GM19025 (cell line): ENCODE data around the gene PLLP.
A peak's percentile ranks its signal among the peaks of the same experiment; 100 is the strongest.

Experiments used
- ATAC-seq: cut with Tn5 transposase; IDR thresholded peaks from one replicate; pipeline ENCODE4 v1.9.1; 2021; ENCODE audit warnings: mild to moderate bottlenecking, low read depth, moderate library complexity; ENCODE audit not compliant: unreplicated experiment

Gene PLLP

GRCh38 chr16:57258226-57258909 is 26.1 kb downstream of the PLLP start:
- ATAC-seq, result no peak

DNA sequence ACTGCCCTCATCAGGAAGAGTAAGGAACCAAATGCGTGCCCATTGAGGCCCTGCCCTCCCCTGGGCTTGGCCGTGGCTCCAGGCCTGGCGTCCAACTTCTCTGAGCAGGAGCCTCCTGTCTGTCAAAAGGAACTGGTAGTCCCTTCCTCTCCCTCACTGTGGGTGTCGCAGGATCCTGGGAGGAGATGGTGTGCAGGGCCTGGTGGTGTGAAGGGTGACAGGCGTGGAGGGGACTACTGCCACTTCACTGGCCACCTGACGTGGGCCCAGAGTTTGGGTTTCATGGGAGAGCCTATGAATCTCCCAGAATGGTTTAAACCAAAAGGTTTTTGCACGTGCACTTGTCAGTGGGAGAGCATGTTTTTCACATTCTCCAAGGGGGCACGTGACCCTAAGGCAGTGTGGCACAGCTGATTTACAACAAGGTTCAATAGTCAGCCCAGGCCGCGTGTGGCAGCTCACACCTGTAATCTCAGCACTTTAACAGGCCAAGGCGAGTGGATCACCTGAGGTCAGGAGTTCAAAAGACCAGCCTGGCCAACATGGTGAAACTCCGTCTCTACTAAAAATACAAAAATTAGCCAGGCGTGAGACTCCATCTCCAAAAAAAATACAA is 26.9 kb downstream of the PLLP start:
- ATAC-seq, result no peak

DNA sequence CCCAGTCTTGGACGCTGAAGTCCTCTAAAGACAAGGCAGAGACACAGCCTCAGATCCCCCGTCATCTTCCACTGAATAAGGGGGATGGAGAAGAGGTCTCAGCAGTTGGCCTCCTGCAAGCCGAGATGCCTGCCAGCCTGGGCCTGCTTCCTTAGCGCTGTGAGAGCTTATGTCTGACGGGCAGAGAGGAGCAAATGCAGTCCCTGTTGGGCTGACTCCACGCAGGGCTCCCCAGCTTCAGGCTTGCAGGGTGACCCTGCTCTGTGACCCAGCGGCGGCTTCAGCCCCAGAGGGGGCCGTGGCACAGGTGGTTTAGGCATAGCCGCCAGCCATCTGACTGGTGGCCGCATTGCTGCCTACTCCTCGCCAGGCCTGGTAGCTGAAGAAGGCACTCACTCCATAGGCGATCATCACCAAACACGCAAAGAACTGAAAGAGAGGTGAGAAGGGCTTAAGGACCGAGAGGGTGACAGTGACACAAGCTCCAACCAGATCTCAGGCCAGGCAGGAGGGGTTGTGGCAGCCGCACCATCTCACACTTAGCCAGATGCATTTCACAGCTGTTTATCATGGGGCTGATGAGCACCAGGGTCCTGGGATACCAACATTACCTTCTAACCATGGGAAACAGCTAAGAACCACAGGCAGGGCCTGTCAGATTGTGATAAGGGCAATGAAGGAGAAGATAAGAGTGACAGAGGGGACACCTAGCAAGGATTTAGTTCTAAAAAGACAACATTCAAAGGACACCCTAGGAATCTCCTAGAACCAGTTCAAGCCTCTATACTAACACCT is 27.7 kb downstream of the PLLP start:
- no peak for ATAC-seq

DNA sequence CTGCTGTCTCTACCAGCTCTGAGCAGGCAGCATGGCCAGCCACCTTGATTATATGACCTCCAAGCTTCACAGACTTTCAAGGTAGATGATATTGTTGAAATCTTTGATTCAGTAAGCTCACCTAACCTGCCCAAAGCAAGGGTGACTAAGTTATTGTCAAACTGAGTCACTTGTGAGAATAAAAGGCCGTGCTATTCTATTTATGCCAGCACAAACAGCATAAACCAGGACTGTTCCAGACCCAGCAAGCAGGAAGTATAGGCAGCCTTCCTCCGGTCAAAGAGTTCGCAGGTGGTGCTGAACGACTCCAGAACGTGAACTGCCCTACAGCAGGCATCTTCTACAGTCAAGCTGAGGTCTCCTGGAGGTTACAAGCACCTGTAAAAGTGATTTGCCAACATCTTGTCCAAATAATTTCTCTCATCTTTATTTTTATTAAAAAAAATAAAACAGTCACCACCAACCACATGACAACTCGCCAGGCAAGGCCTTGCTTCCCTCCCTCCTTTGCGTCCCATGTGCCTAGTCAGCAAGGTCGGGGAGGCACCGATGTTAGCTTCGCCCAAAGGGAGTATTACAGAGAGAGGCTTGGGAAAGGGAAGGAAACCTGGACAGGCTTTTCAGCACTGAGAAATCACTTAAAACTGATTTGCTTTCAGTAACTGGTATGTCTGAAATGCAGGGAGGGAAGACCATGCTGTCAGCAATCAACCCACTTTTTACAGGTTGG is 28.6 kb downstream of the PLLP start:
- no peak for ATAC-seq

DNA sequence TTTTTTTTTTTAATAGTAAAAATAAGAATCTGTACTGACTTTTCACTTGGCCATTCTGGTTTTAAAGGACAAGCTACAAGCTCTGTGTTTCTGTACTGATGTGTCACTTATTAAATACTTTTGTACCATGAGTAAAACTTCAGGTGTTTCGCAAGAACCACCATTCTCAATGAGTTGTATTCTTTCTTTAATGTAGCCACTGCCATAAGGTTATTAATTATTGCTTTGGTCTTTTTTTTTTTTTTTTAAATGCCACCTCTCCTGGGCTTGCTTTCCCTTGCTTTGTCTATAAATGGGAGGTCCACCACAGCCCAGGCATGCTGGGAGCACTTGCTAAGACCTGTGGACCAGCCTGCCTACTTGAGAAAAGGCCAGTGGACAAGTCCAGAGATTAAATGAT is 31.0 kb downstream of the PLLP start:
- no peak for ATAC-seq

- ATAC-seq, result no peak
Observed at GRCh38 chr16:57252148-57252721, 32.2 kb downstream of the PLLP start.

DNA sequence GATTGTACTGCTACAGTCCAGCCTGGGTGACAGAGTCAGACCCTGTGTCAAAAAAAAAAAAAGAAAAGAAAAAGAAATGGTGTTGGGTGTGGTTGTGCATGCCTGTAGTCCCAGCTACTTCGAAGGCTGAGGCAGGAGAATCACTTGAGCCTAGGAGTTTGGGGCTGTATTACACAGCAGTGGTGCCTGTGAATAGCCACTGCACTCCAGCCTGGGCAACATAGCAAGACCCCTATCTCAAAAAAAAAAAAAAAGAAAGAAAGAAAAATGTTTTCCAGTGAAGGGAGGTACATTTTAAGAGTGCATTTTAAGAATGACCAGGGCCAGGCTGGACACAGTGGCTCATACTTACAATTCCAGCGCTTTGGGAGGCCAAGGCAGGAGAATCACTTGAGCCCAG is 33.1 kb downstream of the PLLP start:
- no peak for ATAC-seq

DNA sequence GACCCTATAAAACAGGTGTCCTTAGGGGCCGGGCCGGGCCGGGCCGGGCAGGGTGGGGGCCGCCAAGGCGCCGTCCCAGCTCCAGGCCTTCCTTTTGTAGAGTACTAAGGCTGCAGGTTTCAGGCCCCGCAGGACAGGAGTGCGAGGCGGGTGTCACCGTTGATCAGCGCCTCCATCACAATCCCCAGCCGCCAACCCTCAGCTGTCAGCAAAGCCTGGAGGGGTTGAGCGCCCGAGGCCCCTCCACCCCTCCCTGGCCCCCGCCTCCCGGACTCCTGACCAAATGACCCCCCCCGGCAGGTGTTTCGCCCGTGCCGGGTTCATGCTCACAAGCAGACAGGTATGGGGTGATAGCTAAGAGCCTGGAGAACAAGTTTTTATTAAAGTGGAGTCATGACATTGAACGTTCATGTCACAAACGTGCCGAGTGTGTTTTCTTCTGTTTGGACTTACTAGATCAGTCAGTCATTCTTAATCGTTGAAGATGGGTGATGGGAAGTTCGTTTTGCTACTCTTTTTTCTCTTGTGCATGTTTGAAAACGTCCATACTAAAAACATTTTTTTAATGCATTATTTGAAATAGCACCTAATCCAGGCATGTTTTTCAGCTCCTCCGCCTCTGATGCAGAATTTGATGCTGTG is 38.9 kb downstream of the PLLP start:
- ATAC-seq, result no peak

DNA sequence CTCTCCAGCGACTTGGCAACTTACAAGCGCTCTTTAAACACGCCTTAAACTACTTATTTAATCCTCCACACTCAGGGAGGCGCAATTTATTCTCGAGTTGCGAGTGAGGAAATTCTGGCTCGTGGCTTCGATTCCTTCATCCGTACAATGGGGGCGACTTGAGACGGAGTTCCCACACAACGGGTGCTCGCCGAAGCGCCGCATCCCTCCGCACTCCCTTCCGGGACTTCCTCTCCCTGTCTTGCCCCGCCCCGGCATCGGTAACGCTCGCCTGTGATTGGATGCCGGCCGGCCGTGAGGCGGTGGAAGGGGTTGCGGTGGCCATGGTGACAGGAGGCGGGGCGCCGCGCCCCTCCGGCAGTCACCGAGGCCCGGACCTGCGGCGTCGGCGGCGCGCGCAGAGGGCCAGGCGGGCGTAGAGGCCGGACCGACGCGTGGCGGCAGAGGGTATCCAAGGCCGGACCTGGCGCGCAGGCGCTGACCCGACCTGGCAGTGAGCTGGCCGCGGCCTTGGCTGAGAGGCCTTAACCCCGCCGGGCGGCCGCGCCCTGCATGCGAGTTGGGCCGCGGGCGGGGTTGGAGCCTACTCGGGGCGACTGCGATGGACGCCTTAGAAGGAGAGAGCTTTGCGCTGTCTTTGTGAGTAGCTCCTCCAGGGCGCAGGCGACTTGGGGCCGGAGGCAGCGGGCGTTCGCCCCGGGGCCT is 39.6 kb downstream of the PLLP start, which contains the start of gene ARL2BP:
ARL2BP (plus strand) TSS at position 493 of the 705 bp plus-strand sequence; CDS start at position 602, 109 bp downstream.
- ATAC-seq, result peak; percentile 93

GRCh38 chr16:57244463-57244766 is 40.1 kb downstream of the PLLP start:
- peak; percentile 12 for ATAC-seq

GRCh38 chr16:57242650-57243049 is 41.8 kb downstream of the PLLP start:
- ATAC-seq, result no peak

- ATAC-seq, result no peak
Observed at GRCh38 chr16:57240851-57241250, 43.6 kb downstream of the PLLP start.

GRCh38 chr16:57239107-57239506 is 45.4 kb downstream of the PLLP start:
- no peak for ATAC-seq

DNA sequence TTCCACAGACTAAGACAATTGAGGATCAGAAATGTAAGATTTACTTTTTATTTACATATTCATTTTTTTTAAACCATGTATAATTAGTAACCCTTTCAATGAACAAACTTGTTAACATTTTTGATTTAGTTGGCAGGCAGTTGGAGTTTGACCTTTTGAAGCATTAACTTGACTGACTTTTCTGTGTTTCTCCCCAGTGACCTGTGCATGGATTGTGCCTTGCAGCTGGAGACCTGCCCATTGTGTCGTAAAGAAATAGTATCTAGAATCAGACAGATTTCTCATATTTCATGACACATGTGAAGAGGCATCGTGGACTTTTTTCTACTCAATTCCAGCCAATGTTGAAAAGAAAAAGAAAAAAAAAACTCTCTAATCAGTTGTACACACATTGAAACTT is 45.8 kb downstream of the PLLP start:
- no peak for ATAC-seq

DNA sequence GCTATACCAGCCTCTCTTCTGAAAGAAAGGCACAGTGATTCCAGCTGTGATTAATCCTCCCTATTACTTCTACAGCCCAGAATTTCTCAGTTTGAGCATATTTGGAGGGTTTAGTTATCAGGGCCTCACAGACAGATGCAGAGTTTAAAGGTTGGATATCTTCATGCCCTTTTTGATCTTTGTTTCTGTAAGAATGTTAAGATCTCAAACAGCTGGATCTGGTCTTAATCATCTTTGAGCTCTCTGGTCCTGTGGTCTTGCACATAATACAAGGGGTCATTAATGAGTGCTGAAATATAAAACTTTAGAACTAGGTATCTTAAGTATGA is 48.5 kb downstream of the PLLP start:
- no peak for ATAC-seq

DNA sequence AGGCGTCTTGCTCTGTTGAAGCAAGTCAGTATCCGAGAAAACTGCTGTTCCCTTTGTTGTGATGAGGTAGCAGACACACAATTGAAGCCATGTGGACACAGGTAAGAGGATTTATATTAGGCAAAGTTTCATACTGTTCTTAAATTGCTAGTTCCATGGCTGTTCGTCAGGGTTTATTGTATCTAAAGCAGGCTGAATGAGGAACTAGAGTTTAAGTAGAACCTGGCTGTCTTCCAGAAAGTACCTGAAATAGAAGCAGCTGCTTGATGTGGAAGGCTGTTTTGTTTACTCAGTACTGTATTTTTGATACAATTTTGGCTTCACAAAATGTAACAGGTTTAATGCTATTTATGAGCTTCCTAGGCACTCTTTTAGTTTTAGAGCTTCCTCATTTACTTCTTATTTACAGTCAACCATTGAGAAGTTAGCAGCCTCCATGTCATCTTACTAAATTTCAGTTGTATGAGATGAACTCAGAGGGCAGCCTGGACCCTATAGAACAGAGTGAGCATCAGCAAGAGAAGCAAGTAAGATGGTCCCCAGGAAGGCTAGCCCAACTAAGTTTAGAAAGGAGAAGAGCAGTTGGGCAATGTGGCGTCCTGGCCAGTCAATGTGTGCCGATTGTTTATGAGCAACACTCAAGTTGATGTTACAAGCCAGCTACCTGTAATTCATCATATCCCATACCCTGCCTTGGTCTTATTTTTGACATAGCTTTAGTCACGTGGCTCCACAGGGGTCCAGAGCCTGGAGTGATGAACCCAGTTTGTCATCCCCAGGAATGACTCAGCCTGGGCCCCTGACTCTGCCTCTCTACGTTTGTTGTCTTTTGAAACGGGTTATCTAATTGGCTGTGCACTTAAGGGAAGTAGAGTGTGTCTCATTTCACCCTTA is 49.1 kb downstream of the PLLP start:
- ATAC-seq, result no peak

- no peak for ATAC-seq
Observed at GRCh38 chr16:57234707-57235092, 49.8 kb downstream of the PLLP start.

DNA sequence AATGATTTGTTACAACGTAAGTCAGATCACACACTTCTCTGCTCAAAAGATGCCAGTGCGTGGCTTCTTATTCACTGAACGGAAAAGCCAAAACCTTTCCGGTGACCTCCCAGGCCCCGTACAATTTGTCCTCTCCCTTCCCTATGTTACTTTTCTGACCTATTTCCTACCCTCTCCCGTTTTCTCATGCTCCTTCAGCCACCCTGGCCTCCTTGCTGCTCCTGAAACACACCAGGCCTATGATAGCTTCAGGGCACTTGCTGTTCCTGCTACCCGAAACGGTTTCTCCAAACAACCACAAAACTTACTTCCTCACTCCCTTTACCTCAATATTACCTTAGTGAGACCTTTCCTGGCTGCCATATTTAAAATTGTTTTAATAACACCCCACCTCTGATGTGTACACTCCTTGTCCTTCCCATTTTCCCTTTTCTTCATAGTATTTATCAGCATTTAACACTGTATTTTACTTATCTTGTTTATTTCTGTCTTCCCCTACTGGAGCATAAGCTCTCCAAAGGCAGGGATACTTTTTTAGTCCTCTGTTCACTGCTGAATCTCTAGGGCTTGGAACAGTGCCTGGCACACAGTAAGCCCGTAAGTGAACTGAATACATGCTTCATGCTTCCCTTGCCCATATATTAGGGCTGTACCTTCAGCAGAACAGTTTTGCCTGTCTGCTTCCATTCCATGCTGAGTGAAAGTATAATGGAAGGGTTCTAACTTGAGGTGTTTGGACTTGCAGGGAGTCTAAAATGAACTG is 50.3 kb downstream of the PLLP start:
- no peak for ATAC-seq
